Activated CD8-positive, alpha-beta memory T cell treated with anti-CD3 and anti-CD28 coated beads, Interleukin-2, amount 50 U/mL, for 1 hour (primary cell): ENCODE results near the gene MAFG.

Experiments used
- DNase-seq: peaks from one replicate; pipeline ENCODE4 v3.0.0-alpha.2; 2020; ENCODE audit errors: extremely low read depth

MAFG gene

GRCh38 chr17:81898029-81898866, 29.3 kb downstream of the MAFG start:
- DNase-seq = no peak

GRCh38 chr17:81895400-81895799, 32.1 kb downstream of the MAFG start:
- DNase-seq = no peak

GRCh38 chr17:81891303-81891552, 36.3 kb downstream of the MAFG start:
- no peak for DNase-seq

GRCh38 chr17:81890447-81891302, 36.9 kb downstream of the MAFG start:
- no peak for DNase-seq

GRCh38 chr17:81889602-81890001, 37.9 kb downstream of the MAFG start:
- no peak for DNase-seq

GRCh38 chr17:81888988-81889595, 38.4 kb downstream of the MAFG start:
- DNase-seq = no peak

GRCh38 chr17:81888105-81888987, 39.2 kb downstream of the MAFG start:
- no peak for DNase-seq

- DNase-seq = no peak
Measured at GRCh38 chr17:81885869-81886548, 41.5 kb downstream of the MAFG start.

- no peak for DNase-seq
Measured at GRCh38 chr17:81885454-81885853, 42.1 kb downstream of the MAFG start.

- no peak for DNase-seq
Measured at GRCh38 chr17:81884968-81885367, 42.6 kb downstream of the MAFG start.

- no peak for DNase-seq
Measured at GRCh38 chr17:81884520-81884919, 43.0 kb downstream of the MAFG start.

GRCh38 chr17:81879121-81879520, 48.4 kb downstream of the MAFG start:
- no peak for DNase-seq

GRCh38 chr17:81878294-81878693, 49.2 kb downstream of the MAFG start:
- DNase-seq = no peak

- DNase-seq = no peak
Measured at GRCh38 chr17:81877569-81877968, 50.0 kb downstream of the MAFG start.

GRCh38 chr17:81871387-81872230, 55.9 kb downstream of the MAFG start:
- peak; percentile 89 for DNase-seq

GRCh38 chr17:81870981-81871386, 56.6 kb downstream of the MAFG start, which contains the start of gene ARHGDIA:
Gene ARHGDIA (minus strand): TSS chr17:81871337. CDS start chr17:81869930, 1,407 bp downstream.
- no peak for DNase-seq

GRCh38 chr17:81870131-81870980, 57.2 kb downstream of the MAFG start:
- no peak for DNase-seq

- DNase-seq = no peak
Measured at GRCh38 chr17:81869221-81870130, 58.1 kb downstream of the MAFG start.
